HG03135 (cell line): ENCODE measurements around the gene IL3.

Source experiments
- ATAC-seq: cut with Tn5 transposase; IDR thresholded peaks from one replicate; pipeline ENCODE4 v1.9.1; 2021; ENCODE audit warnings: mild to moderate bottlenecking, moderate library complexity; ENCODE audit not compliant: unreplicated experiment

IL3 gene

GRCh38 chr5:132056610-132057497 lies 3.6 kb upstream of the IL3 start:
- no peak for ATAC-seq

GRCh38 chr5:132057498-132058255 lies 2.8 kb upstream of the IL3 start:
- ATAC-seq: no peak

GRCh38 chr5:132058646-132059042 lies 1.8 kb upstream of the IL3 start:
- ATAC-seq: no peak

GRCh38 chr5:132059043-132059695 lies 1.3 kb upstream of the IL3 start:
- no peak for ATAC-seq

GRCh38 chr5:132059696-132060500 lies 557 bp upstream of the IL3 start:
- ATAC-seq: no peak

- no peak for ATAC-seq
Observed at GRCh38 chr5:132063090-132063911, 2.8 kb downstream of the IL3 start.

- no peak for ATAC-seq
Observed at GRCh38 chr5:132064140-132064539, 3.7 kb downstream of the IL3 start.

GRCh38 chr5:132064738-132065331 lies 4.4 kb downstream of the IL3 start:
- ATAC-seq: peak; percentile 48

- no peak for ATAC-seq
Observed at GRCh38 chr5:132065351-132065937, 5.0 kb downstream of the IL3 start.

GRCh38 chr5:132065951-132066701 lies 5.7 kb downstream of the IL3 start:
- no peak for ATAC-seq

GRCh38 chr5:132066871-132067270 lies 6.4 kb downstream of the IL3 start:
- ATAC-seq: no peak

GRCh38 chr5:132067451-132067850 lies 7.0 kb downstream of the IL3 start:
- no peak for ATAC-seq

- no peak for ATAC-seq
Observed at GRCh38 chr5:132067941-132068808, 7.7 kb downstream of the IL3 start.

- no peak for ATAC-seq
Observed at GRCh38 chr5:132069561-132069960, 9.1 kb downstream of the IL3 start.

GRCh38 chr5:132069994-132070393 lies 9.5 kb downstream of the IL3 start:
- ATAC-seq: no peak

GRCh38 chr5:132070460-132071337 lies 10.2 kb downstream of the IL3 start:
- ATAC-seq: no peak

GRCh38 chr5:132071338-132071707 lies 10.9 kb downstream of the IL3 start:
- no peak for ATAC-seq
